ENCODE results near the gene ABHD12.

ABHD12 gene

DNA sequence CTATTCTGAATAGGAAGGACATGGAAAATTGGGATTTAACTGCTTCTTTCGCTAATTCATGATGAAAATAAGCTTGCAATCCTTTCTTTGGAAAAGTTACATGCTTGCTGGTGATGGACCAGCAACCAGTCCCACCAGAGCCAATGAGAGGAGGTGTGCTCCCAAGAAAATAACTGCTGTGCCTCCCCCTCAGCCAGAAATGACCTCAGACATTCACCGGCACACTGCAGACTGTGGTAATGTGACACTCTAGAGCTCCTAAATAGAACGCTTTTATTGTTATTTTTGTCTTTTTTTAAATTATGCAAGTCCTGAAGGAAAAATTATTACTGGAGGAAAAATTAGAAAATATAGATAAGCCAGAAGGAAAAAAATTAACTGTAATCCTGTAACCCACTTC, 140.1 kb downstream of the ABHD12 start:
- Histone ChIP-seq H3K4me3 (ENCODE audit: severe bottlenecking) (peak overlapping the region; percentile 96), H3K4me1 (ENCODE audit: insufficient read depth, poor library complexity, severe bottlenecking) (peaks cover 28% of the 10 kb centered on the region), H3K27ac (ENCODE audit: poor library complexity, severe bottlenecking) (peak overlapping the region; percentile 79), H3K9me3 (ENCODE audit: severe bottlenecking) (no peaks in the 10 kb centered on the region), H3K27me3 (ENCODE audit: insufficient read depth, poor library complexity, severe bottlenecking) (no peaks in the 10 kb centered on the region), H3K36me3 (ENCODE audit: low read depth) (peaks cover 61% of the 10 kb centered on the region)
- TF ChIP-seq, protein P1, sequence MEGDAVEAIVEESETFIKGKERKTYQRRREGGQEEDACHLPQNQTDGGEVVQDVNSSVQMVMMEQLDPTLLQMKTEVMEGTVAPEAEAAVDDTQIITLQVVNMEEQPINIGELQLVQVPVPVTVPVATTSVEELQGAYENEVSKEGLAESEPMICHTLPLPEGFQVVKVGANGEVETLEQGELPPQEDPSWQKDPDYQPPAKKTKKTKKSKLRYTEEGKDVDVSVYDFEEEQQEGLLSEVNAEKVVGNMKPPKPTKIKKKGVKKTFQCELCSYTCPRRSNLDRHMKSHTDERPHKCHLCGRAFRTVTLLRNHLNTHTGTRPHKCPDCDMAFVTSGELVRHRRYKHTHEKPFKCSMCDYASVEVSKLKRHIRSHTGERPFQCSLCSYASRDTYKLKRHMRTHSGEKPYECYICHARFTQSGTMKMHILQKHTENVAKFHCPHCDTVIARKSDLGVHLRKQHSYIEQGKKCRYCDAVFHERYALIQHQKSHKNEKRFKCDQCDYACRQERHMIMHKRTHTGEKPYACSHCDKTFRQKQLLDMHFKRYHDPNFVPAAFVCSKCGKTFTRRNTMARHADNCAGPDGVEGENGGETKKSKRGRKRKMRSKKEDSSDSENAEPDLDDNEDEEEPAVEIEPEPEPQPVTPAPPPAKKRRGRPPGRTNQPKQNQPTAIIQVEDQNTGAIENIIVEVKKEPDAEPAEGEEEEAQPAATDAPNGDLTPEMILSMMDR (IDR thresholded peaks at IDR 0.05; ENCODE audit: poor library complexity, severe bottlenecking), result no peak
- no peak for DNase-seq (ENCODE audit: low spot score)
- ATAC-seq (ENCODE audit: low read depth), result no peak
